A673 (cell line): Measurements from ENCODE around the gene GRID1. TPM values are rescaled to one million over a fixed set of nuclear protein-coding genes. Genes with fewer than 3 reads are reported as not detected.

Experiments
- BruUV-seq: library from RNA; stranded (reverse); fragments of 400-500 nt; replicated peaks from 2 replicates; lab custom pipeline; 2021; lab: Mats Ljungman, UMichigan
- CTCF ChIA-PET: fragments of 300-600 bp; sonication (Branson Sonifier 250); formaldehyde crosslinking; loops from one replicate; lab custom pipeline; 2022; ENCODE audit warnings: antibody characterized with exemption; lab: Charles Lee
- POLR2A ChIA-PET: fragments of 300-600 bp; sonication (Branson Sonifier 250); formaldehyde crosslinking; loops from one replicate; lab custom pipeline; 2022; ENCODE audit warnings: antibody characterized with exemption; ENCODE audit not compliant: low non-redundant PET; lab: Charles Lee
- DNase-seq: peaks from one replicate; pipeline ENCODE4 v3.0.0-alpha.2; 2015; ENCODE audit warnings: low spot score
- H3K27ac ChIP-seq: fragments of 200-600 bp; sonication (generic); 2 replicates; pipeline ENCODE4 v1.5.1; 2016; ENCODE audit warnings: mixed run types, low read depth, mild to moderate bottlenecking, mixed read lengths, antibody characterized with exemption, low read length; ENCODE audit not compliant: poor library complexity, severe bottlenecking
- H3K27me3 ChIP-seq: fragments of 200-600 bp; sonication (generic); replicated peaks from 2 replicates; pipeline ENCODE4 v1.6.1; 2017; ENCODE audit warnings: mixed run types, low read depth, mild to moderate bottlenecking, mixed read lengths, antibody characterized with exemption, low read length; ENCODE audit not compliant: insufficient read depth, poor library complexity
- H3K36me3 ChIP-seq: fragments of 200-600 bp; sonication (generic); 2 replicates; pipeline ENCODE4 v1.6.1; 2016; ENCODE audit warnings: mixed run types, mild to moderate bottlenecking, mixed read lengths, antibody characterized with exemption, low read length; ENCODE audit not compliant: insufficient read depth, poor library complexity, severe bottlenecking
- H3K4me1 ChIP-seq: fragments of 200-600 bp; sonication (generic); 2 replicates; pipeline ENCODE4 v1.6.1; 2017; ENCODE audit warnings: mixed run types, mild to moderate bottlenecking, mixed read lengths, antibody characterized with exemption, low read length; ENCODE audit not compliant: insufficient read depth, poor library complexity, severe bottlenecking
- H3K4me3 ChIP-seq: fragments of 200-600 bp; sonication (generic); 2 replicates; pipeline ENCODE4 v1.5.1; 2016; ENCODE audit warnings: low read depth, mixed run types, mild to moderate bottlenecking, mixed read lengths, low read length; ENCODE audit not compliant: poor library complexity, severe bottlenecking
- H3K9me3 ChIP-seq: fragments of 200-600 bp; sonication (generic); 2 replicates; pipeline ENCODE4 v1.6.1; 2016; ENCODE audit warnings: mixed run types, low read depth, mild to moderate bottlenecking, mixed read lengths, antibody characterized with exemption, low read length; ENCODE audit not compliant: poor library complexity, severe bottlenecking
- EZH2 ChIP-seq: fragments of 200-600 bp; sonication (generic); IDR thresholded peaks from 2 replicates; pipeline ENCODE4 v1.6.1; 2017; ENCODE audit warnings: borderline replicate concordance, low read depth, mild to moderate bottlenecking, mixed read lengths, antibody characterized with exemption, low read length; ENCODE audit not compliant: poor library complexity, severe bottlenecking
- intact Hi-C: fragments of 100-400 bp; cut with micrococcal nuclease; formaldehyde crosslinking; loops from one replicate; pipeline ENCODE4 v1.10.0; 2022; ENCODE audit not compliant: unreplicated experiment
- total RNA-seq: library from RNA; stranded (reverse); gene quantifications from 2 replicates; pipeline ENCODE4 v1.2.3, GENCODE V29; 2021
- TF ChIP-seq, protein P1 (sequence below): fragments of 300-800, 200-600 bp; sonication (generic); conservative IDR thresholded peaks from 2 replicates; pipeline ENCODE4 v1.5.1; 2017; ENCODE audit warnings: low read depth, mild to moderate bottlenecking, antibody characterized with exemption, low read length, moderate library complexity, mixed read lengths

GRID1 gene
- total RNA-seq, 1 experiment from 2014 or later: not detected

- peaks cover 10% of the 10 kb centered on the region for H3K27me3 ChIP-seq
- no TSS peak for BruUV-seq
- H3K4me1 ChIP-seq: no peaks in the 10 kb centered on the region
- H3K4me3 ChIP-seq: no peak overlapping the region
- no peak overlapping the region for H3K27ac ChIP-seq
- DNase-seq: peak; percentile 64
- intact Hi-C loops: loop anchor here (2.0 to 10.0 kb wide), 6 partner anchors 276 to 1832 kb away; no protein-coding TSS in a partner anchor
- no peaks in the 10 kb centered on the region for H3K36me3 ChIP-seq
- H3K9me3 ChIP-seq: no peaks in the 10 kb centered on the region
- TF ChIP-seq EZH2: no peak
- TF ChIP-seq, protein P1, sequence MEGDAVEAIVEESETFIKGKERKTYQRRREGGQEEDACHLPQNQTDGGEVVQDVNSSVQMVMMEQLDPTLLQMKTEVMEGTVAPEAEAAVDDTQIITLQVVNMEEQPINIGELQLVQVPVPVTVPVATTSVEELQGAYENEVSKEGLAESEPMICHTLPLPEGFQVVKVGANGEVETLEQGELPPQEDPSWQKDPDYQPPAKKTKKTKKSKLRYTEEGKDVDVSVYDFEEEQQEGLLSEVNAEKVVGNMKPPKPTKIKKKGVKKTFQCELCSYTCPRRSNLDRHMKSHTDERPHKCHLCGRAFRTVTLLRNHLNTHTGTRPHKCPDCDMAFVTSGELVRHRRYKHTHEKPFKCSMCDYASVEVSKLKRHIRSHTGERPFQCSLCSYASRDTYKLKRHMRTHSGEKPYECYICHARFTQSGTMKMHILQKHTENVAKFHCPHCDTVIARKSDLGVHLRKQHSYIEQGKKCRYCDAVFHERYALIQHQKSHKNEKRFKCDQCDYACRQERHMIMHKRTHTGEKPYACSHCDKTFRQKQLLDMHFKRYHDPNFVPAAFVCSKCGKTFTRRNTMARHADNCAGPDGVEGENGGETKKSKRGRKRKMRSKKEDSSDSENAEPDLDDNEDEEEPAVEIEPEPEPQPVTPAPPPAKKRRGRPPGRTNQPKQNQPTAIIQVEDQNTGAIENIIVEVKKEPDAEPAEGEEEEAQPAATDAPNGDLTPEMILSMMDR: peak; percentile 80
- ChIA-PET POLR2A (interaction anchor here (0.6 kb wide), 1 partner anchor 191 kb away, joined by 7 read pairs; no protein-coding TSS in a partner anchor), CTCF (no interaction called here)
Observed at GRCh38 chr10:86376852-86377796, 10.5 kb upstream of the GRID1 start.

- POLR2A ChIA-PET: no interaction called here
- TF ChIP-seq EZH2: no peak
- TF ChIP-seq, protein P1: no peak
- no peak overlapping the region for H3K27ac ChIP-seq
- no peak for DNase-seq
- H3K4me3 ChIP-seq: no peak overlapping the region
- H3K4me1 ChIP-seq: no peaks in the 10 kb centered on the region
- peaks cover 17% of the 10 kb centered on the region for H3K27me3 ChIP-seq
- no peaks in the 10 kb centered on the region for H3K36me3 ChIP-seq
- intact Hi-C loops: loop anchor here (2.0 to 10.0 kb wide), 6 partner anchors 276 to 1832 kb away; no protein-coding TSS in a partner anchor
- CTCF ChIA-PET: no interaction called here
- no TSS peak for BruUV-seq
- no peaks in the 10 kb centered on the region for H3K9me3 ChIP-seq
Observed at GRCh38 chr10:86376403-86376802, 9.8 kb upstream of the GRID1 start.

DNA sequence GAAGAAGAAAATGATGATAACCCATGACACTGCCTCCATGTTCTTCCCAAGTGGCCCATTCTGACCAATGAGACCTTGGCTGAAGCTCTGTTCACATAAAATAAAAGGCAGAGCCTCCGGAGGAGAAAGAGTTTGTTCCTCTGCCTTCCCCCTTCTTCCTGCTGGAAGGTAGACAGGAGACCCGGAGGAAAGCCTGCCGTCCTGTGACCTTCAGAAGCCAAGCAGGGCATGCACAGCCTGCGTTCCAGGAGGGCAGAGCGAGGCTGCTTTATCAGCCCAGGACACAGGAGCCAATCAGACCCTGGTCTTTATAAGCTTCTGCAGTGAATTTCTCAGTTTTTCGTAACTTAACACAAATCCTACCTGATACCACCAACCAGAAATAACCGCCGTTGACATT is 8.6 kb upstream of the GRID1 start:
- Histone ChIP-seq H3K9me3 (no peaks in the 10 kb centered on the region), H3K4me1 (no peaks in the 10 kb centered on the region), H3K4me3 (no peak overlapping the region), H3K27me3 (peaks cover 18% of the 10 kb centered on the region), H3K36me3 (no peaks in the 10 kb centered on the region), H3K27ac (no peak overlapping the region)
- no peak for TF ChIP-seq EZH2
- TF ChIP-seq, protein P1: no peak
- intact Hi-C loops: loop anchor here (5.0 to 10.0 kb wide), 4 partner anchors 580 to 1830 kb away; no protein-coding TSS in a partner anchor
- ChIA-PET CTCF (no interaction called here), POLR2A (no interaction called here)
- no TSS peak for BruUV-seq
- DNase-seq: no peak
